ENCODE data around the gene ADO. TPM values are rescaled to one million over a fixed set of nuclear protein-coding genes. Genes with fewer than 3 reads are reported as not detected.

Gene ADO
- total and polyA plus RNA-seq, 2 donors (not counting 1 experiment from before 2014, with no cell fraction given), result 13.2 to 20.6 TPM

- H2AFZ ChIP-seq (ENCODE audit: low read length), result no peak overlapping the region
- H3K27ac ChIP-seq (ENCODE audit: insufficient read depth, low read length), result no peak overlapping the region
- no peak overlapping the region for H3K4me2 ChIP-seq (ENCODE audit: extremely low read depth, insufficient read depth, low read length)
- H3K36me3 ChIP-seq (ENCODE audit: control insufficient read depth, insufficient read depth, low read length), result no peaks in the 10 kb centered on the region
- H3K79me2 ChIP-seq (ENCODE audit: control insufficient read depth, insufficient read depth, low read length), result no peaks in the 10 kb centered on the region
- no peak for TF ChIP-seq EZH2 (IDR thresholded peaks at IDR 0.05; ENCODE audit: low read length, missing control alignments)
- TF ChIP-seq, protein P1, sequence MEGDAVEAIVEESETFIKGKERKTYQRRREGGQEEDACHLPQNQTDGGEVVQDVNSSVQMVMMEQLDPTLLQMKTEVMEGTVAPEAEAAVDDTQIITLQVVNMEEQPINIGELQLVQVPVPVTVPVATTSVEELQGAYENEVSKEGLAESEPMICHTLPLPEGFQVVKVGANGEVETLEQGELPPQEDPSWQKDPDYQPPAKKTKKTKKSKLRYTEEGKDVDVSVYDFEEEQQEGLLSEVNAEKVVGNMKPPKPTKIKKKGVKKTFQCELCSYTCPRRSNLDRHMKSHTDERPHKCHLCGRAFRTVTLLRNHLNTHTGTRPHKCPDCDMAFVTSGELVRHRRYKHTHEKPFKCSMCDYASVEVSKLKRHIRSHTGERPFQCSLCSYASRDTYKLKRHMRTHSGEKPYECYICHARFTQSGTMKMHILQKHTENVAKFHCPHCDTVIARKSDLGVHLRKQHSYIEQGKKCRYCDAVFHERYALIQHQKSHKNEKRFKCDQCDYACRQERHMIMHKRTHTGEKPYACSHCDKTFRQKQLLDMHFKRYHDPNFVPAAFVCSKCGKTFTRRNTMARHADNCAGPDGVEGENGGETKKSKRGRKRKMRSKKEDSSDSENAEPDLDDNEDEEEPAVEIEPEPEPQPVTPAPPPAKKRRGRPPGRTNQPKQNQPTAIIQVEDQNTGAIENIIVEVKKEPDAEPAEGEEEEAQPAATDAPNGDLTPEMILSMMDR (conservative IDR thresholded peaks at IDR 0.05 in 1 of 2, IDR thresholded peaks at IDR 0.05 in 1 of 2; ENCODE audit: low read depth in 1 of 2, low read length in 2 of 2), result no peak
- H4K20me1 ChIP-seq (ENCODE audit: control insufficient read depth, extremely low read depth, insufficient read depth, low read length), result no peaks in the 10 kb centered on the region
- peaks cover 2% of the 10 kb centered on the region for H3K27me3 ChIP-seq (ENCODE audit: control insufficient read depth, insufficient read depth, low read length)
- H3K4me1 ChIP-seq (ENCODE audit: control insufficient read depth, extremely low read depth, insufficient read depth, low read length), result no peaks in the 10 kb centered on the region
- no peak for DNase-seq (ENCODE audit: low read depth in 2 of 2)
- no peak overlapping the region for H3K4me3 ChIP-seq (replicated peaks in 1 of 4; ENCODE audit: control extremely low read depth in 1 of 4, insufficient read depth in 1 of 4, low read depth in 3 of 4, low read length in 4 of 4)
- H3K9ac ChIP-seq (ENCODE audit: insufficient read depth, low read length), result no peak overlapping the region
- no peaks in the 10 kb centered on the region for H3K9me3 ChIP-seq (ENCODE audit: control insufficient read depth, insufficient read depth, low read depth, low read length)
These were observed 39.1 kb downstream of the ADO start for GRCh38 chr10:62843600-62843999.

GRCh38 chr10:62844280-62845011 lies 39.9 kb downstream of the ADO start:
- H3K27ac ChIP-seq (ENCODE audit: insufficient read depth, low read length), result no peak overlapping the region
- H3K79me2 ChIP-seq (ENCODE audit: control insufficient read depth, insufficient read depth, low read length), result no peaks in the 10 kb centered on the region
- peaks cover 2% of the 10 kb centered on the region for H3K27me3 ChIP-seq (ENCODE audit: control insufficient read depth, insufficient read depth, low read length)
- H4K20me1 ChIP-seq (ENCODE audit: control insufficient read depth, extremely low read depth, insufficient read depth, low read length), result no peaks in the 10 kb centered on the region
- no peak overlapping the region for H3K4me3 ChIP-seq (replicated peaks in 1 of 4; ENCODE audit: control extremely low read depth in 1 of 4, insufficient read depth in 1 of 4, low read depth in 3 of 4, low read length in 4 of 4)
- no peaks in the 10 kb centered on the region for H3K4me1 ChIP-seq (ENCODE audit: control insufficient read depth, extremely low read depth, insufficient read depth, low read length)
- H3K4me2 ChIP-seq (ENCODE audit: extremely low read depth, insufficient read depth, low read length), result no peak overlapping the region
- TF ChIP-seq EZH2 (IDR thresholded peaks at IDR 0.05; ENCODE audit: low read length, missing control alignments), result no peak
- TF ChIP-seq, protein P1 (conservative IDR thresholded peaks at IDR 0.05 in 1 of 2, IDR thresholded peaks at IDR 0.05 in 1 of 2; ENCODE audit: low read depth in 1 of 2, low read length in 2 of 2), result no peak
- DNase-seq (ENCODE audit: low read depth in 2 of 2), result peak in 1 of 2 donors; percentile 20
- no peak overlapping the region for H3K9ac ChIP-seq (ENCODE audit: insufficient read depth, low read length)
- no peak overlapping the region for H2AFZ ChIP-seq (ENCODE audit: low read length)
- no peaks in the 10 kb centered on the region for H3K36me3 ChIP-seq (ENCODE audit: control insufficient read depth, insufficient read depth, low read length)
- no peaks in the 10 kb centered on the region for H3K9me3 ChIP-seq (ENCODE audit: control insufficient read depth, insufficient read depth, low read depth, low read length)

DNA sequence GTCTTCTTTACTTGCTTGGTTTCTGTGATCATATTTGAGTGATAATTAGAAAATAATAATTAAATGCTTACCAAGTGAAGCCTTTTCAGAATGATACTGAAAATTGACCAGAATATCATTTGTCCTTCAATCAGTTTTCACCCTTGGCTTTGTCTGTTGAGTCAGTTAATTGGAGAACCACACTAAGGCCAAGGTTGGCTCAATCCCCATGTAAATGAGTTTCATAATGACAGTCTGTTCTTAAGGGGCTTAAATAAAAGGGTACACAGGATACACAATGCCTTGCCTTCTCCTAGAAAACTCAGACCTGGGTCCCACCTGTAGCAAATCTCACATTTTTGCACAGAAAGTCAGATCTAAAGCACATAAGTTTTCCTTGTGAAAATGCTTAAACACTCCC lies 42.9 kb downstream of the ADO start:
- Histone ChIP-seq H3K9me3 (ENCODE audit: control insufficient read depth, insufficient read depth, low read depth, low read length) (no peaks in the 10 kb centered on the region), H3K79me2 (ENCODE audit: control insufficient read depth, insufficient read depth, low read length) (no peaks in the 10 kb centered on the region), H3K4me1 (ENCODE audit: control insufficient read depth, extremely low read depth, insufficient read depth, low read length) (no peaks in the 10 kb centered on the region), H3K4me3 (replicated peaks in 1 of 4; ENCODE audit: control extremely low read depth in 1 of 4, insufficient read depth in 1 of 4, low read depth in 3 of 4, low read length in 4 of 4) (no peak overlapping the region), H4K20me1 (ENCODE audit: control insufficient read depth, extremely low read depth, insufficient read depth, low read length) (no peaks in the 10 kb centered on the region), H3K36me3 (ENCODE audit: control insufficient read depth, insufficient read depth, low read length) (no peaks in the 10 kb centered on the region), H3K27ac (ENCODE audit: insufficient read depth, low read length) (no peak overlapping the region), H3K4me2 (ENCODE audit: extremely low read depth, insufficient read depth, low read length) (no peak overlapping the region), H3K9ac (ENCODE audit: insufficient read depth, low read length) (no peak overlapping the region), H2AFZ (ENCODE audit: low read length) (no peak overlapping the region), H3K27me3 (ENCODE audit: control insufficient read depth, insufficient read depth, low read length) (peaks cover 2% of the 10 kb centered on the region)
- DNase-seq (ENCODE audit: low read depth in 2 of 2), result no peak
- TF ChIP-seq, protein P1 (conservative IDR thresholded peaks at IDR 0.05 in 1 of 2, IDR thresholded peaks at IDR 0.05 in 1 of 2; ENCODE audit: low read depth in 1 of 2, low read length in 2 of 2), result no peak
- TF ChIP-seq EZH2 (IDR thresholded peaks at IDR 0.05; ENCODE audit: low read length, missing control alignments), result no peak
